Posterior vena cava (tissue), 2 donors: Measurements from ENCODE around the gene TERF2IP. TPM values are rescaled to one million over a fixed set of nuclear protein-coding genes. Genes with fewer than 3 reads are reported as not detected.

Source experiments
- DNase-seq: peaks from one replicate; pipeline ENCODE4 v3.0.0-alpha.2; 2020; ENCODE audit warnings: low spot score
- intact Hi-C, 2 donors: fragments of 100-400 bp; cut with DNase I; formaldehyde crosslinking; loops; one replicate each; pipeline versions ENCODE4 v1.14.1 to v1.14.2; 2022 to 2023
- long read RNA-seq, 2 donors: library from polyadenylated mRNA; unstranded; transcript quantifications; one replicate each; pipeline ENCODE4 v2.0.0, GENCODE V29; 2020 to 2021
- total RNA-seq, 2 donors: library from RNA; stranded (reverse); fragmentation: NEBNext Ultra II Directional; extraction: Animal tissue kit (Norgen Biotek cat#: 25700); gene quantifications; one replicate each; pipeline ENCODE4 v1.2.1, GENCODE V29; 2021
- donor health status: DM: yes; HTN: yes; CAD: no.
- donor health status: DM: yes; HTN: yes; CAD: no.

Gene TERF2IP
- total RNA-seq, result 10 to 100 TPM; 48.4 to 49.7 TPM
- long read RNA-seq, donor 1, transcript TERF2IP-201 (3 exons, 2,118 nt), result major isoform, 61 of 69 reads
- long read RNA-seq, donor 1, partial matches to known transcripts, result 1 of 69 reads
- long read RNA-seq, donor 1, other reads (novel, unspliced or antisense), result 7 of 69 reads
- long read RNA-seq, donor 2, transcript TERF2IP-201 (3 exons, 2,118 nt), result major isoform, 196 of 219 reads
- long read RNA-seq, donor 2, partial matches to known transcripts, result 7 of 219 reads
- long read RNA-seq, donor 2, other reads (novel, unspliced or antisense), result 14 of 219 reads

- intact Hi-C loops, result no loop called here
Observed at GRCh38 chr16:75647492-75648264, at the start of gene TERF2IP, which contains the start of gene KARS1. Gene TERF2IP (plus strand): TSS chr16:75647773. CDS start chr16:75647883, 110 bp downstream. Gene KARS1 (minus strand): TSS chr16:75647665. CDS start chr16:75647639, 26 bp downstream.

GRCh38 chr16:75599452-75600277 is 47.9 kb upstream of the TERF2IP start:
- no peak for DNase-seq
- intact Hi-C loops, result no loop called here

More at GRCh38 chr16:75647492-75648264, at the start of gene TERF2IP, which contains the start of gene KARS1:
- peak; percentile 98 for DNase-seq

GRCh38 chr16:75603241-75603640 is 44.3 kb upstream of the TERF2IP start:
- no peak for DNase-seq
- intact Hi-C loops, result no loop called here

DNA sequence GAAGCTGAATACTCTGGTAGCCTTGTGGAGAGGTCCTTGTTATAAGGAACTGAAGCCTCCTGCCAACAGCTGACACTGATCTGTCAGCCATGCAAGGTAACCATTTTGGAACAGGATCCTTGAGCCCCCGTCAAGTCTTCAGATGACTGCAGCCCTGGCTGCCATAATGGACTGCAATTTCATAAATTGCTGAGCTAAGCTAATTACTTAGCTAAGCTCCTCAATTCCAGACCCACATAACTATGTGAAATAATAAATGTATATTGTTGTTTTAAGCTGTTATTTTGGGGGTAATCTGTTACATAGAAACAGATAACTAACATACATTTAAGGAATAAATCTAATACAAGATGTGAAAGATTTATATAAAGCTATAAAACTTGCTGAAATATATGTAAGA is 41.1 kb upstream of the TERF2IP start:
- no peak for DNase-seq
- intact Hi-C loops, result no loop called here

DNA sequence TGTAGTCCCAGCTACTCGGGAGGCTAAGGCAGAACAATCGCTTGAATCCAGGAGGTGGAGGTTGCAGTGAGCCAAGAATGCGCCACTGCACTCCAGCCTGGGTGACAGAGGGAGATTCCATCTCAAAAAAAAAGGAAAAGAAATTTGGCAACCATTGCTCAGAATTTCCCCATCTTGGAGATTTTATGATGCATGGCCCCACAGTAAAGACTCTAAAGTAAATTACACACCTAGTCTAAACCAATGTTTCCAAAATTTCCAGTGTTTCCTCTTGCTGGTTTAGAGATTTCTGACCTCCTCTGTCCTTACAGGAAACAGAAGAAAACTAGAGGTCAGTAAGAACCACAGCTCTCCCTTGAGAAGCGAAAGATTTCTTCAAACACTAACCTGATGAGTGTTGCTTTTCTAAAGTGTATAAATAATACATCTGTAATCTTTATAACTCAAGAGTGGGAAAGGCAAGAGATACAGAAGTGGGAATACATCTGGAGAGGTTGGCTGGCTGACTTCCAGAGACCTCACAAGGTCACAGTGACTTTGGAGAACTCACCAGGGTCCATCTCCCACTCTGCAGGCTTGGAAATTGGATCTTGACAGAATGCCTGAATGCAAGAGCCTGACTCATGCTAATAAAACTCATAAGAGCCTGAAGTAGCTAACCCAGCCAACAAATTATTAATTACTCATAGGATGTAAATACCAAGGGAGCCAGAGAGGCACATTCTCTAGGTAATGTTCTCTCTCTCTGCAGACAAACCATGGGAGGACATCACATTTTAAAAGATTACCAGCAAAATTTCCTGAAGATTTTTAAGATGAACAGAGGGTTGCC is 33.3 kb upstream of the TERF2IP start:
- intact Hi-C loops, result no loop called here
- no peak for DNase-seq

GRCh38 chr16:75615619-75616018 is 32.0 kb upstream of the TERF2IP start:
- intact Hi-C loops, result loop anchor here in 1 of 2 donors (5.0 kb wide), 1 partner anchor 48 kb away; the partner anchor contains the start of gene GABARAPL2

GRCh38 chr16:75616521-75617010 is 31.0 kb upstream of the TERF2IP start:
- no peak for DNase-seq
- intact Hi-C loops, result loop anchor here in 1 of 2 donors (5.0 kb wide), 1 partner anchor 49 kb away; the partner anchor contains the start of gene GABARAPL2

More at GRCh38 chr16:75615619-75616018, 32.0 kb upstream of the TERF2IP start:
- no peak for DNase-seq

GRCh38 chr16:75617121-75617520 is 30.5 kb upstream of the TERF2IP start:
- intact Hi-C loops, result loop anchor here in 1 of 2 donors (5.0 kb wide), 1 partner anchor 50 kb away; the partner anchor contains the start of gene GABARAPL2
- no peak for DNase-seq

- intact Hi-C loops, result loop anchor here in 1 of 2 donors (5.0 kb wide), 1 partner anchor 51 kb away; the partner anchor contains the start of gene GABARAPL2
- no peak for DNase-seq
Observed at GRCh38 chr16:75618780-75619179, 28.8 kb upstream of the TERF2IP start.

DNA sequence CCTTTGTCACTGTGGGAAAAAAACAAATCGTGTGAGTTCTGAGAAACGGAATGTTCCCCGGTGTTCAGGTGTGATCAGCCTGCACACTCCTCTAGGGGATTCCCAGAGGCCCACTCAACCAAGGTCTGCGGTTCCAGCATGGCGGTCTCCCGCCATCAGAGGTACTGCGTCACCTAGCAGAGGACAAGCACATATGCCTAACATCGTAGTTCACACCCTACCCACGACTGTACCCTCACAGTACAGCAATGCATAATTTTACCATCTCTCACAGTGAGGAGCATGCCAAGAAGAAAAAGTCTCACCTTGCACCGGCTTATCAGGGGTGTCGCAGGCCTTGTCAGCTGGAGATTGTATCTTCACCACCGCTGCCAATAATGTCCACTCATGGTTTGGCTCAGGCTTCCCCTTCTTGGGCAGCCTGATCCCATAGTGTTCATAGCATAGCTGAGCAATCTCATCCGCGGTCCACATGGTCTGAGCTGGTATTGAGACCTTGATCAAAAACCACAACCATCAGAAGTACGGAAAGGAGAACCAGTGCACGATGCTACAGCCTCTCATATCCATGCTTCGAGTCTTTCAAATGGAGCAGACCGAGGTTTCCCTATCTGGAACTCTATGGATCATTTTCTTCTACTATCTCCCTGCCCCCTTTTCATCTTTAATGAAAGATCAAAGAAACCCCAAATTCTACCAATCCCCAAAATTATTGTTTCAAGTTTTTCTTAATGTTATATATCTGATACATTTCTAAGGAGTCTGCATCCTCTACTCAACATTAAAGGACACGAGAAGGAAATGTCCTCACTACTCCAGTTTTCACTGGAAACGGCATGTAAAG is 27.0 kb upstream of the TERF2IP start:
- DNase-seq, result no peak
- intact Hi-C loops, result loop anchor here in 1 of 2 donors (10.0 kb wide), 1 partner anchor 56 kb away; the partner anchor contains the start of gene GABARAPL2

DNA sequence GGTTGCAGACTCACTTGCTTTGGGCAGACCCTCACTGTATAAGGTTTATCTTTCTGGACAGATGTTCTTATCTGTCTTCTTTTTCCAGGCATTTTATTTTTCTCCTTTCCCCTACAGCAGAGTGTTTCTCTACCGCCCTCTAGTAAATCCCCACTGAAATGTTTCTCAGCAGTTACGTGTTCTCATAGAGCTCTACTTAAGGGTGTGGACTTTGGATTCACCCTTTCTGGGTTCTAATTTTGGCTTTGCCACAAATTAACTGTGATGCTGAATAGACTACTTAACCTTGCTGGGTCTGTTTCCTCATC is 26.4 kb upstream of the TERF2IP start:
- intact Hi-C loops, result loop anchor here in 1 of 2 donors (10.0 kb wide), 1 partner anchor 56 kb away; the partner anchor contains the start of gene GABARAPL2

DNA sequence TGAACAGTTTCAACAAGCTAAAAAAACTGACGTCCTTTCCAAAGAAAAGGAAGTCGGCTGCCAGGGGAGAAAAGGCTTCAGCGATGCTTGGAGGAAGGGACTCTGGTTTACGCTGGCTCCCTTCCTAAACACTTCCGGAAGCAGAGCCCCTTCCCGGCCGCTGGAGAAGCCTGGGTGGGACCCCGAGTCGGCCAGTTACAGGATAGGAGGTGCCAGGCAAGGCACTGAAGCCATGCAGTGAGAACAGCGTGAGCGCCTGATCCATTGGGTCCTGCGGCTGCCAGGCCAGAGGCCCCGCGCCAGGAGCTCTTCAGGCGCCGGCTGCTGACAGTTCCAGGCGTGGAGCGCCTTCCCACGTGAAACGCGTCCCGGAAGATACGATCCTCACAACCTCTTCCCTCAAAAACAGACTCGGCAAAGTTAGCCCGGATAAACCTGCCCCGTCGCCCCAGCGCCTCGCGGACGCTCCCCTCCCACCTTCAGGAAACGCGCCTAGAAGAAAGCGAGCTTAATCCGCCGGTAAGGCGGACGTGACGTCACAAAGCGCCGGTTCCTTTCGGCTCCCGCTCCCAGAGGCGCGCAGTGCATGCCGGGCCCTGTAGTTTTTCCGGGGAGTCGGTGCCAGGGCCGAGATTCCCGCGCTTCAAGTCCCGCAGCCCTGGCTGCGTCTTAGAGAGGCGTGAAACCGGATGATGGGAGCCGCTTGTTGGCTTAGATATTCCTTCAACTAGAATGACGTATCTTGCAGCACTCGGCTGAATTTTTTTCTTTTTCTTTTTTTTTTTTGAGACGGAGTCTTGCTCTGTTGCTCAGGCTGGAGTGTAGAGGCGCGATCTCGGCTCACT is 24.6 kb upstream of the TERF2IP start, which contains the start of gene ADAT1:
Gene ADAT1, minus strand, starts transcription at position 521 of the 845 bp plus-strand sequence. CDS start 2,482 bp downstream, outside the sequence.
- intact Hi-C loops, result loop anchor here in 1 of 2 donors (10.0 kb wide), 1 partner anchor 58 kb away; the partner anchor contains the start of gene GABARAPL2
- DNase-seq, result peak; percentile 100

More for the DNA sequence above, 26.4 kb upstream of the TERF2IP start:
- DNase-seq, result no peak

- intact Hi-C loops, result loop anchor here in 1 of 2 donors (10.0 kb wide), 1 partner anchor 60 kb away; the partner anchor contains the start of gene GABARAPL2
Observed at GRCh38 chr16:75624921-75625334, 22.6 kb upstream of the TERF2IP start.

GRCh38 chr16:75626806-75627205 is 20.8 kb upstream of the TERF2IP start:
- DNase-seq, result no peak
- intact Hi-C loops, result loop anchor here in 1 of 2 donors (10.0 kb wide), 1 partner anchor 62 kb away; the partner anchor contains the start of gene GABARAPL2

More at GRCh38 chr16:75624921-75625334, 22.6 kb upstream of the TERF2IP start:
- DNase-seq, result no peak

GRCh38 chr16:75627851-75628250 is 19.7 kb upstream of the TERF2IP start:
- DNase-seq, result no peak

GRCh38 chr16:75628351-75628750 is 19.2 kb upstream of the TERF2IP start:
- intact Hi-C loops, result loop anchor here in 1 of 2 donors (10.0 kb wide), 1 partner anchor 64 kb away; the partner anchor contains the start of gene GABARAPL2
- DNase-seq, result no peak

More at GRCh38 chr16:75627851-75628250, 19.7 kb upstream of the TERF2IP start:
- intact Hi-C loops, result loop anchor here in 1 of 2 donors (10.0 kb wide), 1 partner anchor 63 kb away; the partner anchor contains the start of gene GABARAPL2
